Testis (tissue), 2 donors: ENCODE measurements around the gene CDC37.

Experiments used
- CTCF ChIP-seq, 3 experiments: fragments of 450-650 bp in 2 of 3; fragments of 200-600 bp in 1 of 3; sonication (generic) in 1 of 3; IDR thresholded peaks; one replicate each; pipeline ENCODE4 v1.5.1; 2016 to 2019; ENCODE audit warnings: antibody characterized with exemption in 3 of 3, mild to moderate bottlenecking in 2 of 3, moderate library complexity in 1 of 3
- POLR2A ChIP-seq: fragments of 450-650 bp; IDR thresholded peaks from one replicate; pipeline ENCODE4 v1.6.1; 2017; ENCODE audit warnings: antibody characterized with exemption, mild to moderate bottlenecking, moderate library complexity

- TF ChIP-seq CTCF (IDR thresholded peaks at IDR 0.05) = no peak
- TF ChIP-seq POLR2A = no peak
These were observed 56.8 kb downstream of the CDC37 start for GRCh38 chr19:10346509-10346908.
